HEK293T (cell line): ENCODE measurements around the gene TMEM245.

Experiments
- CTCF ChIA-PET: fragments of 350-600 bp; formaldehyde crosslinking; extraction: SDS; loops from one replicate; lab custom pipeline; 2021; ENCODE audit warnings: antibody characterized with exemption, inconsistent platforms; lab: Yijun Ruan, JAX
- POLR2A ChIA-PET: fragments of 350-600 bp; formaldehyde crosslinking; extraction: SDS; loops from one replicate; lab custom pipeline; 2020; ENCODE audit warnings: antibody characterized with exemption, inconsistent platforms; lab: Yijun Ruan, JAX
- DNase-seq: peaks from one replicate; pipeline ENCODE4 v3.0.0; 2012; ENCODE audit warnings: mixed read lengths; ENCODE audit errors: extremely low spot score
- ARNT ChIP-seq: fragments of 450-650 bp; IDR thresholded peaks from 2 replicates; pipeline ENCODE4 v1.6.1; 2017; ENCODE audit warnings: mild to moderate bottlenecking
- BHLHE40 ChIP-seq: fragments of 450-650 bp; IDR thresholded peaks from 2 replicates; pipeline ENCODE4 v1.6.1; 2016; ENCODE audit warnings: mild to moderate bottlenecking, moderate library complexity, borderline replicate concordance
- CTBP1 ChIP-seq: fragments of 450-650 bp; IDR thresholded peaks from 2 replicates; pipeline ENCODE4 v1.6.1; 2016; ENCODE audit warnings: borderline replicate concordance
- ELF4 ChIP-seq: fragments of 450-650 bp; IDR thresholded peaks from 2 replicates; pipeline ENCODE4 v1.6.1; 2017; ENCODE audit warnings: antibody characterized with exemption
- FOXA1 ChIP-seq: fragments of 450-650 bp; IDR thresholded peaks from 2 replicates; pipeline ENCODE4 v1.6.1; 2016; ENCODE audit warnings: mild to moderate bottlenecking
- FOXK2 ChIP-seq: fragments of 450-650 bp; IDR thresholded peaks from 2 replicates; pipeline ENCODE4 v1.6.1; 2016; ENCODE audit warnings: mild to moderate bottlenecking
- FOXM1 ChIP-seq: fragments of 450-650 bp; IDR thresholded peaks from 2 replicates; pipeline ENCODE4 v1.6.1; 2017; ENCODE audit warnings: mild to moderate bottlenecking, borderline replicate concordance
- HDGF ChIP-seq: fragments of 450-650 bp; IDR thresholded peaks from 2 replicates; pipeline ENCODE4 v1.6.1; 2017; ENCODE audit warnings: antibody characterized with exemption, borderline replicate concordance
- L3MBTL2 ChIP-seq: fragments of 450-650 bp; conservative IDR thresholded peaks from 2 replicates; pipeline ENCODE4 v1.6.1; 2016; ENCODE audit warnings: mild to moderate bottlenecking
- LEF1 ChIP-seq: fragments of 450-650 bp; IDR thresholded peaks from 2 replicates; pipeline ENCODE4 v1.6.1; 2017; ENCODE audit warnings: mild to moderate bottlenecking, borderline replicate concordance
- NFRKB ChIP-seq: fragments of 450-650 bp; IDR thresholded peaks from 2 replicates; pipeline ENCODE4 v1.6.1; 2016; ENCODE audit warnings: mild to moderate bottlenecking, moderate library complexity
- SP1 ChIP-seq: fragments of 450-650 bp; IDR thresholded peaks from 2 replicates; pipeline ENCODE4 v1.6.1; 2017
- SUZ12 ChIP-seq: fragments of 450-650 bp; IDR thresholded peaks from 2 replicates; pipeline ENCODE4 v1.6.1; 2016; ENCODE audit warnings: mild to moderate bottlenecking
- TARDBP ChIP-seq: fragments of 450-650 bp; IDR thresholded peaks from 2 replicates; pipeline ENCODE4 v1.6.1; 2016
- ZNF384 ChIP-seq: fragments of 450-650 bp; IDR thresholded peaks from 2 replicates; pipeline ENCODE4 v1.6.1; 2016
- TF ChIP-seq, protein P1 (sequence below): fragments of 450-650 bp; IDR thresholded peaks from 2 replicates; pipeline ENCODE4 v1.6.1; 2016

The TMEM245 gene

DNA sequence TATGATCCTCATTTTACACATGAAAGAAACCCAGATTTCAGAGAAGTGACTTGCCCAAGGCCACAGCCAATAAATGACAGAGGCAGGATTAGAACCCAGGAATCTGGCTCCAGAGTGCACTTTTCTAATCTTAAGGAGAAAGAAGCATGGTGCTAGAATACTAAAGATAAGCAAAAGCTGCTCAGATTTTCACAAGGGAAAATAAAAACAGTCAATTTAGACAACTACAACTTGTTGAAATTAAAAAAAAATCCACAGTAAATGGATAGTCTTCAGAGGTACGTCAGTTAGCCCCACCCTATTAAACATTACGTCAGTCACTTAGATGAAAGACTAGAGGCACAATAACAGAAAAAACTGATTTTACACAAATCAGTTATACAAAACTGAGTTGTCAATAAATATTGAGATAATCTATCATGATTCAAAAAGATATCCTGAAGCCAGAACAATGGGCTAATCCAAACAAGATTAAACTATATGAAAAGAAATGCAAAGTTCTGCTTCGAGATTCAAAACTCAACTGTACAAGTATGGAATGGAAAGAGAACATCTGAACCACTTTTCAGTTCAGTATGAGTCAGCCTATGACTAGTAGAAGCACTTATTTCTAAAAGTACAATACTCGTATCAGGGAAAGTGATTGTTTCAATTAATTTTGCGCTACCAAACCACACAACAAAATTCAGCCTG is 9.3 kb downstream of the TMEM245 start:
- POLR2A ChIA-PET, result no interaction called here
- CTCF ChIA-PET, result no interaction called here
- DNase-seq, result no peak
- no peak for TF ChIP-seq CTBP1
- TF ChIP-seq, protein P1, sequence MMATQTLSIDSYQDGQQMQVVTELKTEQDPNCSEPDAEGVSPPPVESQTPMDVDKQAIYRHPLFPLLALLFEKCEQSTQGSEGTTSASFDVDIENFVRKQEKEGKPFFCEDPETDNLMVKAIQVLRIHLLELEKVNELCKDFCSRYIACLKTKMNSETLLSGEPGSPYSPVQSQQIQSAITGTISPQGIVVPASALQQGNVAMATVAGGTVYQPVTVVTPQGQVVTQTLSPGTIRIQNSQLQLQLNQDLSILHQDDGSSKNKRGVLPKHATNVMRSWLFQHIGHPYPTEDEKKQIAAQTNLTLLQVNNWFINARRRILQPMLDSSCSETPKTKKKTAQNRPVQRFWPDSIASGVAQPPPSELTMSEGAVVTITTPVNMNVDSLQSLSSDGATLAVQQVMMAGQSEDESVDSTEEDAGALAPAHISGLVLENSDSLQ, result peak; percentile 33; the same call in 1 of the 2 replicates

- CTCF ChIA-PET, result no interaction called here
- no peak for TF ChIP-seq FOXA1
- TF ChIP-seq L3MBTL2, result no peak
- no peak for TF ChIP-seq ELF4
- no peak for TF ChIP-seq TARDBP
- TF ChIP-seq ZNF384, result no peak
- TF ChIP-seq, protein P1, result no peak
- TF ChIP-seq CTBP1, result no peak
- no peak for TF ChIP-seq BHLHE40
- TF ChIP-seq FOXK2, result no peak
- TF ChIP-seq FOXM1, result no peak
- TF ChIP-seq SP1, result no peak
- TF ChIP-seq ARNT, result no peak
- no peak for TF ChIP-seq NFRKB
- no peak for TF ChIP-seq SUZ12
- no peak for TF ChIP-seq LEF1
- no peak for TF ChIP-seq HDGF
- no peak for DNase-seq
- POLR2A ChIA-PET, result interaction anchor here (3.1 kb wide), 1 partner anchor 9 kb away, joined by 29 read pairs; the partner anchor contains the start of gene TMEM245
Measured at GRCh38 chr9:109109967-109110328, 9.8 kb downstream of the TMEM245 start.

DNA sequence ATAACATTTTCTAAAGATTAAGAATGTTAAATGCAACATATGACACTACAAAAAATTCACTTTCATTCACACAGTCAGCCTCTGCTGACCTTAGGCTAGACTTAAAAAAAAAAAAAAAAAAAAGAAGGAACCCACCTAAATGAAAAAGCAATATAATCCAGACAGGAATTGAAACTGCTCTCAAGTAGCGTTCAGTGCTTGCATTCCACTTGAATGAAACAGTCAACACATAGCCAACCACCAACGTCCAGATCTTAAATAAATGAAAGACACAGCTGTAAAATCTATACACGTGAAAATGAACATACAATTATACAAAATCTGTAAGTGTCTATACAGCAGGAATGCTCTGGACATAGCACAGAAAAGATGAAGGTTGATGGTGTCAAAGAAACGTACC is 11.4 kb downstream of the TMEM245 start:
- DNase-seq, result no peak
- TF ChIP-seq ZNF384, result peak; percentile 49; the same call in 1 of the 2 replicates
- TF ChIP-seq ARNT, result no peak
- ChIA-PET CTCF (no interaction called here), POLR2A (interaction anchor here (3.1 kb wide), 1 partner anchor 11 kb away, joined by 29 read pairs; the partner anchor contains the start of gene TMEM245)

DNA sequence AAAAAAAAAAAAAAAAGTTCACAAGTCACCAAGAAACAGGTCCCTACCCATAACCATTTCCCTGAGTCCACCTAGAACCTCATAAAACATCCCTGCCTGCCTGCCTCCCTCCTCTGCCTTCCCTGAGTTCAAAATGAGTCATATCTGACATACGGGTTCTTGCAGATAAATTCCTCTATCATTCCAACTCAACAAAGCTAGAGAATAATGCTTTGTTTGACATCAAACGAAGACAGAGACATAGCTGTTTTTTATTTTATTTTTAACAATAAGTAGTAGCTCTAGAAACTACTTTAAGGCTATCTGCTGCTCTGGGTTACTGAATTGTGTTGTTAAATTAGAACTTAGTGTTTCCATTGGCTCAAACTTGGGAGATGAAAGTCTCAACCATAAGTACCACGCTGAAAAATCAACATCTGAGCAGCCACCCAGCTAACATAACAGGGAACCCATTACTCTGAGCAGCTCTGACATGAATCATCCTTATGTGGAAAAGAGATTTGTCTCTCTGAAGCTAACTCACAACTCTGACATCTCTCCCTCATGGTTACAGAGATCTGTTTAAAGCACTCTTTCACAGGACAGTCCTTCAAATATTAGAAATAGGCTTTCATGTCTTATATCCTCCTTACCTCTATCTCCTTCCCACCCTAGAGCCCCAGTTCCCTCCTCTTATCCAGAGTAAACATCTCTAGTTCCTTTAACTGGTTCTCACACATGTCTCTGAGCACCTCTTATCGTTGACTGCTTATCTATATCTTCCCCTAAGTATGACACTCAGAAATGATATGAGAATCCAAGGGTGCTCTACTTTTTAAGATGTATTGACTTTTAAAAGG is 12.1 kb downstream of the TMEM245 start:
- TF ChIP-seq TARDBP (no peak), LEF1 (no peak), BHLHE40 (no peak), FOXM1 (no peak), SUZ12 (no peak), FOXA1 (no peak), SP1 (no peak), ELF4 (no peak)
- ChIA-PET CTCF (interaction anchor here (0.6 kb wide), 1 partner anchor 1936 kb away, joined by 4 read pairs; no protein-coding TSS in a partner anchor), POLR2A (interaction anchor here (3.1 kb wide), 1 partner anchor 12 kb away, joined by 29 read pairs; the partner anchor contains the start of gene TMEM245)
- DNase-seq, result no peak

DNA sequence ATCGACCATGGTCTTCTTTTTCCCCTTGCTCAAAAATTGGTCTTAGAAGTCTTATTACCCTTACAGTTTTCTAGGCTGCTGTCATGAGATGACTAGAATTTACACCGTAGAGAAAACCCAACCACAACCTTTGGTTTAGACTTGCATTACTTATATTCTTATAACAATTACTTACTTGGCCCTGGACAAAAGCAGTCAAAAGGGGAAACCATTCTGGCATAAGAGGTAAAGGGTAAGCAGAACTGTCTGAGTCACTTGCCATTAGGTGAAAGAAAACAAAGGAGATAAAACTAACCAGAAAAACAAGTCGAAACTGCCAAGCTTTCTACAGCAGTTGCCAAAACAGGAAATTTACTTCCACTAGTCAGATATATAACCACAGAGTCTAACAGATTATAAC is 17.9 kb downstream of the TMEM245 start:
- TF ChIP-seq FOXA1, result no peak
- TF ChIP-seq TARDBP, result no peak
- no peak for TF ChIP-seq ELF4
- TF ChIP-seq HDGF, result no peak
- no peak for TF ChIP-seq L3MBTL2
- TF ChIP-seq CTBP1, result no peak
- TF ChIP-seq, protein P1, result no peak
- TF ChIP-seq SP1, result no peak
- no peak for TF ChIP-seq FOXK2
- no peak for TF ChIP-seq LEF1
- TF ChIP-seq FOXM1, result no peak
- POLR2A ChIA-PET, result no interaction called here
- no peak for DNase-seq
- CTCF ChIA-PET, result no interaction called here

- DNase-seq, result no peak
- ChIA-PET POLR2A (interaction anchor here (1.2 kb wide), 1 partner anchor 19 kb away, joined by 4 read pairs; the partner anchor contains the start of gene TMEM245), CTCF (no interaction called here)
- no peak for TF ChIP-seq CTBP1
- no peak for TF ChIP-seq TARDBP
- no peak for TF ChIP-seq SP1
- no peak for TF ChIP-seq L3MBTL2
- TF ChIP-seq FOXM1, result no peak
- TF ChIP-seq ZNF384, result no peak
Measured at GRCh38 chr9:109101202-109101595, 18.5 kb downstream of the TMEM245 start.
